ENCODE measurements around the gene FRMD8.

- TF ChIP-seq POLR2A (IDR thresholded peaks at IDR 0.05): no peak
- TF ChIP-seq EP300 (IDR thresholded peaks at IDR 0.05): no peak
- TF ChIP-seq CTCF (IDR thresholded peaks at IDR 0.05): no peak
Observed at GRCh38 chr11:65356394-65356972, 30.0 kb upstream of the FRMD8 start.
